K562 (cell line): Measurements from ENCODE around the gene ANXA3. TPM values are rescaled to one million over a fixed set of nuclear protein-coding genes. Genes with fewer than 3 reads are reported as not detected.

Source experiments
- BCOR ChIP-seq: fragments of 450-650 bp; IDR thresholded peaks from 2 replicates; pipeline ENCODE4 v1.6.1; 2016
- C11orf30 ChIP-seq: fragments of 450-650 bp; IDR thresholded peaks from 2 replicates; pipeline ENCODE4 v1.6.1; 2016; ENCODE audit warnings: low read depth, mild to moderate bottlenecking
- CC2D1A ChIP-seq: fragments of 450-650 bp; IDR thresholded peaks from 2 replicates; pipeline ENCODE4 v1.6.1; 2017; ENCODE audit warnings: mild to moderate bottlenecking
- EHMT2 ChIP-seq: fragments of 450-650 bp; IDR thresholded peaks from 2 replicates; pipeline ENCODE4 v1.6.1; 2018; ENCODE audit warnings: antibody characterized with exemption
- ELF1 ChIP-seq: fragments of 200-800 bp; sonication (Bioruptor generic); IDR thresholded peaks from 2 replicates; pipeline ENCODE4 v1.6.1; 2016; ENCODE audit warnings: missing genetic modification characterization, missing compliant biosample characterization
- ETV1 ChIP-seq: fragments of 450-650 bp; conservative IDR thresholded peaks from 2 replicates; pipeline ENCODE4 v1.6.1; 2016; ENCODE audit warnings: missing genetic modification characterization, control low read depth, low read depth, missing compliant biosample characterization
- HDAC6 ChIP-seq: IDR thresholded peaks from 2 replicates; pipeline ENCODE4 v1.6.1; 2012; ENCODE audit warnings: low read depth, mild to moderate bottlenecking, control low read depth, inconsistent platforms, low read length, moderate library complexity
- IFI16 ChIP-seq: fragments of 250-450 bp; sonication (Bioruptor Pico); IDR thresholded peaks from 2 replicates; pipeline ENCODE4 v2.1.2; 2022; ENCODE audit warnings: mild to moderate bottlenecking, inconsistent platforms
- JUND ChIP-seq, 2 experiments: IDR thresholded peaks; 2 replicates in 1 of 2; 3 replicates in 1 of 2; pipeline ENCODE4 v1.6.1; 2011; ENCODE audit warnings: borderline replicate concordance in 2 of 2, low read depth in 2 of 2, low read length in 2 of 2, improper control_type of control experiment in 1 of 2, missing biosample characterization in 1 of 2, missing genetic modification characterization in 1 of 2, missing genetic modification reagents in 1 of 2
- MAFK ChIP-seq: IDR thresholded peaks from 2 replicates; pipeline ENCODE4 v1.6.1; 2011; ENCODE audit warnings: low read length, improper control_type of control experiment
- MGA ChIP-seq: fragments of 450-650 bp; IDR thresholded peaks from 2 replicates; pipeline ENCODE4 v1.6.1; 2016; ENCODE audit warnings: mild to moderate bottlenecking, moderate library complexity
- NFATC3 ChIP-seq: fragments of 450-650 bp; IDR thresholded peaks from 2 replicates; pipeline ENCODE4 v1.6.1; 2017; ENCODE audit warnings: mild to moderate bottlenecking
- NR2C1 ChIP-seq, 2 experiments: fragments of 450-650 bp; IDR thresholded peaks; 2 replicates each; pipeline ENCODE4 v1.6.1; 2017; ENCODE audit warnings: mild to moderate bottlenecking in 2 of 2, antibody characterized with exemption in 1 of 2, inconsistent platforms in 1 of 2, missing compliant biosample characterization in 1 of 2, missing genetic modification characterization in 1 of 2
- NRF1 ChIP-seq, 2 experiments: fragments of 450-650 bp; IDR thresholded peaks in 1 of 2; conservative IDR thresholded peaks in 1 of 2; 2 replicates each; pipeline ENCODE4 v1.6.1; 2014; ENCODE audit warnings: mild to moderate bottlenecking in 2 of 2
- SPI1 ChIP-seq: IDR thresholded peaks from 2 replicates; pipeline ENCODE4 v1.6.1; 2011; ENCODE audit warnings: low read depth, low read length, control low read depth, borderline replicate concordance
- ZFP30 ChIP-seq: fragments of 250-450 bp; sonication (Bioruptor Pico); IDR thresholded peaks from 2 replicates; pipeline ENCODE4 v1.8.0; 2022; ENCODE audit warnings: moderate library complexity, mild to moderate bottlenecking, inconsistent platforms, borderline replicate concordance
- ZNF174 ChIP-seq: fragments of 250-450 bp; sonication (Bioruptor Pico); IDR thresholded peaks from 2 replicates; pipeline ENCODE4 v1.4.0; 2020; ENCODE audit warnings: mild to moderate bottlenecking
- ZNF316 ChIP-seq: fragments of 450-650 bp; IDR thresholded peaks from 2 replicates; pipeline ENCODE4 v1.6.1; 2016
- polyA plus RNA-seq, 8 experiments: library from polyadenylated mRNA; depleted of rRNA in 4 of 8; stranded (reverse) in 5 of 8; unstranded in 3 of 8; fragments of >200 nt; fragmentation: Nextera tagmentation in 2 of 8; fragmentation: Illumina TruSeq in 1 of 8; extraction: Ambion mirVana in 2 of 8; extraction: Trizol in 1 of 8; gene quantifications; 2 replicates each; pipeline versions ENCODE4 v1.2.1 to v1.2.3, GENCODE V29; 2011 to 2014; ENCODE audit warnings: inconsistent platforms in 1 of 8, missing spikeins in 1 of 8
- total RNA-seq, 7 experiments: library from RNA; depleted of rRNA in 6 of 7; stranded (reverse); fragments of >200 nt in 6 of 7; fragmentation: Illumina TruSeq in 2 of 7; extraction: Trizol in 2 of 7; gene quantifications; 2 replicates each; pipeline versions ENCODE4 v1.2.1 to v1.2.3, GENCODE V29; 2011 to 2021; ENCODE audit warnings: low replicate concordance in 1 of 7

The ANXA3 gene
- total and polyA plus RNA-seq, 9 of the 15 experiments (the other 6 are each of a cell fraction or from before 2014, with no cell fraction given), result 6.3 to 15.5 (median 9.8) TPM

GRCh38 chr4:78584863-78585547, 33.4 kb downstream of the ANXA3 start (continued):
- peak; percentile 30; the same call in 1 of the 2 replicates for TF ChIP-seq MGA
- no peak for TF ChIP-seq NRF1 (conservative IDR thresholded peaks at IDR 0.05 in 1 of 2, IDR thresholded peaks at IDR 0.05 in 1 of 2)
- peak; percentile 81 for TF ChIP-seq C11orf30
- TF ChIP-seq ZNF316, result peak; percentile 83
- no peak for TF ChIP-seq NFATC3
- peak; percentile 72 for TF ChIP-seq EHMT2
- TF ChIP-seq JUND (IDR thresholded peaks at IDR 0.05; ENCODE audit: borderline replicate concordance, low read depth, low read length), result peak; percentile 51; the same call in 1 of the 2 replicates
- TF ChIP-seq JUND (tag; IDR thresholded peaks at IDR 0.05; ENCODE audit: borderline replicate concordance, low read depth, low read length), result no peak
- peak; percentile 59; the same call in 1 of the 2 replicates for TF ChIP-seq MAFK
- peak; percentile 32; the same call in 1 of the 2 replicates for TF ChIP-seq NR2C1 (IDR thresholded peaks at IDR 0.05)
- TF ChIP-seq NR2C1 (tag; IDR thresholded peaks at IDR 0.05), result 0 out of 2 replicates have a peak, but pooled peaks have one; percentile 15
- peak; percentile 44 for TF ChIP-seq ELF1 (tag)
- TF ChIP-seq ZNF174, result no peak
- TF ChIP-seq HDAC6, result no peak
- no peak for TF ChIP-seq ZFP30 (CRISPR knock-in tag)
- peak; percentile 31; the same call in 1 of the 2 replicates for TF ChIP-seq ETV1 (tag)
- 0 out of 2 replicates have a peak, but pooled peaks have one; percentile 23 for TF ChIP-seq SPI1
- no peak for TF ChIP-seq BCOR
- no peak for TF ChIP-seq CC2D1A
- no peak for TF ChIP-seq IFI16 (CRISPR knock-in tag)
